ENCODE measurements around the gene IL18. TPM values are rescaled to one million over a fixed set of nuclear protein-coding genes. Genes with fewer than 3 reads are reported as not detected.
"Not testable (repeated sequence)": the region's sequence is repeated elsewhere in the genome, so short reads cannot be mapped to it uniquely, and the experiment has no call there.

The IL18 gene
- total RNA-seq, 6 experiments from 2014 or later, result 2.7 to 7.2 (median 4.4) TPM

DNA sequence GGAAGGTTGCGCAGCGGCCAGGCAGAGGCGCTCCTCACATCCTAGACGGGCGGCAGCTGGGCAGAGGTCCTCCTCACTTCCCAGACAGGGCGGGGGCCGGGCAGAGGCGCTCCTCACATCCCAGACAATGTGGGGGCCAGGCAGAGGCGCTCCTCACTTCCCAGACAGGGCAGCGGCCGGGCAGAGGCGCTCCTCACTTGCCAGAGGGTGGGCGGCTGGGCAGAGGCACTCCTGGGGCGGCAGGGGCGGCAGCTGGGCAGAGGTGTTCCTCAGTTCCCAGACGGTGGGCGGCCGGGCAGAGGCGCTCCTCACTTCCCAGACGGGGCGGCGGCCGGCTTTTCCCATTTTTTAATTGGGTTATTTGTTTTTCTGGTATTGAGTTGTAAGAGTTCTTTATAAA lies 42.2 kb upstream of the IL18 start:
- H3K27me3 ChIP-seq, result no peaks in the 10 kb centered on the region
- ATAC-seq, result no peak
- TF ChIP-seq CTCF (IDR thresholded peaks at IDR 0.05), result no peak
- no peak for TF ChIP-seq POLR2A (IDR thresholded peaks at IDR 0.05)
- WGBS (ENCODE audit: insufficient coverage, low coverage, low lambda C conversion rate, missing lambda C conversion rate), result 96% methylated on average over 12 of the region's 23 CpGs
- no peak overlapping the region for H3K27ac ChIP-seq
- peak in 1 of 3 donors; percentile 55 for DNase-seq
- intact Hi-C loops (cut with DNase I), result no loop called here
- no peaks in the 10 kb centered on the region for H3K9me3 ChIP-seq
- H3K36me3 ChIP-seq, result peaks cover 0 to 33% (median 5%) of the 10 kb centered on the region in 4 donors
- H3K4me1 ChIP-seq, result peaks cover 0 to 17% (median 2%) of the 10 kb centered on the region in 4 donors
- no peak overlapping the region for H3K4me3 ChIP-seq

GRCh38 chr11:112200252-112200651 lies 36.4 kb upstream of the IL18 start:
- no peak for DNase-seq
- Histone ChIP-seq H3K9me3 (no peaks in the 10 kb centered on the region), H3K27ac (no peak overlapping the region), H3K36me3 (peaks cover 0 to 29% (median 5%) of the 10 kb centered on the region in 4 donors), H3K4me3 (no peak overlapping the region), H3K4me1 (peaks cover 0 to 8% (median 0%) of the 10 kb centered on the region in 4 donors), H3K27me3 (no peaks in the 10 kb centered on the region)
- no peak for ATAC-seq
- intact Hi-C loops (cut with DNase I), result no loop called here
- WGBS (ENCODE audit: insufficient coverage, low coverage, low lambda C conversion rate, missing lambda C conversion rate), result 23% methylated on average over 2 of the region's 2 CpGs
- TF ChIP-seq CTCF (IDR thresholded peaks at IDR 0.05) (no peak), POLR2A (IDR thresholded peaks at IDR 0.05) (no peak)

- DNase-seq; H3K4me3 ChIP-seq; intact Hi-C loops (cut with DNase I); H3K9me3 ChIP-seq; H3K27ac ChIP-seq; H3K27me3 ChIP-seq; ATAC-seq: not testable (repeated sequence)
- WGBS (ENCODE audit: insufficient coverage, low coverage, low lambda C conversion rate, missing lambda C conversion rate), result 76% methylated on average over 4 of the region's 4 CpGs
- peaks cover 0 to 35% (median 5%) of the 10 kb centered on the region in 4 donors for H3K36me3 ChIP-seq
- H3K4me1 ChIP-seq, result peaks cover 0 to 17% (median 0%) of the 10 kb centered on the region in 4 donors
Observed at GRCh38 chr11:112199101-112199500, 35.2 kb upstream of the IL18 start.

DNA sequence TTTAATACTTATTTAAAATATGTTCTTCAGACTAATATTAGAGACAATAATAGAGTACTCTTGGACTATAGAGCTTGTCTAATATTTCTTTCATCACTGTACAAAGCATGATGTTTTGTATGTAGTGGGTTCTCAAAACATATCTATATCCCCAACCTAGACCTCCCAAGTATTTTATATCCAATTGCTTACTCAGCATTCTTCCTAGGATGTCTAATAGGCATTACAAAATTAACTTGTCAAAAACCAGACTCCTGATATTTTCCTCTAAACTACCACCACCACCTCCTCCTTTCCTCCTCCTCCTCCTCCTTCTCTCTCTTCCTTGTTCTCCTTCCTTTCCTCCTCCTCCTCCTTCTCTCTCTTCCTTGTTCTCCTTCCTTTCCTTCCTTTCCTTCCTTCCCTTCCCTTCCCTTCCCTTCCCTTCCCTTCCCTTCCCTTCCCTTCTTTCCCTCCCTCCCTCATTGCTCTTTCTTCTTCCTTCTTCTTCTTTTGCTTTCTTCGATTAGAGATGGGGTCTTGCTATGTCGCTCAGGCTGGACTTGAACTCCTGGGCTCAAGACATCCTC lies 32.7 kb upstream of the IL18 start:
- intact Hi-C loops (cut with DNase I), result no loop called here
- Histone ChIP-seq H3K9me3 (no peaks in the 10 kb centered on the region), H3K36me3 (peaks cover 0 to 27% (median 1%) of the 10 kb centered on the region in 4 donors), H3K4me1 (peaks cover 0 to 26% (median 0%) of the 10 kb centered on the region in 4 donors), H3K27ac (no peak overlapping the region), H3K27me3 (no peaks in the 10 kb centered on the region), H3K4me3 (no peak overlapping the region)
- TF ChIP-seq POLR2A (IDR thresholded peaks at IDR 0.05), result no peak
- TF ChIP-seq CTCF (IDR thresholded peaks at IDR 0.05), result no peak
- no peak for DNase-seq
- ATAC-seq, result no peak
- 71% methylated on average over 2 of the region's 2 CpGs for WGBS (ENCODE audit: insufficient coverage, low coverage, low lambda C conversion rate, missing lambda C conversion rate)

DNA sequence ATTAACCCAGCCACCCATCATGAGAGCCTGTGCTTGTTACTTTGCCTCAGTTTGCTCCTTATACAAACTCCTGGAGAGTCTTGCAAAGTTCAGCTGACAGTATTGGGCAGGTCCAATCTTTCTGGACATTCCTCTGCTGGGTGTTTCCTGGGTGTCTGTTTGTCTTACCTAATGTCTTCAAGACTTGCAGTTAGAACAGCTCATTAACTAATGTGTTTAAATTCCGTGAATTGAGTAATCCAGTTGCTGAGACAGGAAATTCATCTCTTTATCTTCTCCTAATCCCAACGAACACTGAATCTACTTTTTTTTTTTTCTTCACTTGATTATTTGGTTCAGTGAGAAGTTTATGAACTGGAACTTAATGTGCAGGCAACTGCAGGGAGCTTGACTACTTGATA lies 32.1 kb upstream of the IL18 start:
- Histone ChIP-seq H3K4me1 (peaks cover 0 to 26% (median 0%) of the 10 kb centered on the region in 4 donors), H3K9me3 (no peaks in the 10 kb centered on the region), H3K27me3 (no peaks in the 10 kb centered on the region), H3K4me3 (no peak overlapping the region), H3K27ac (no peak overlapping the region), H3K36me3 (peaks cover 0 to 22% (median 0%) of the 10 kb centered on the region in 4 donors)
- TF ChIP-seq CTCF (IDR thresholded peaks at IDR 0.05) (no peak), POLR2A (IDR thresholded peaks at IDR 0.05) (no peak)
- no peak for ATAC-seq
- DNase-seq, result no peak
- intact Hi-C loops (cut with DNase I), result no loop called here
- 15% methylated on average over 2 of the region's 2 CpGs for WGBS (ENCODE audit: insufficient coverage, low coverage, low lambda C conversion rate, missing lambda C conversion rate)

Data from right lobe of liver (tissue), 6 donors.